Amygdala (tissue), 56 donors: ENCODE measurements around the gene MAPK10.

ENCODE experiments used
- DNase-seq, 56 donors: peaks; one replicate each; lab custom pipeline; 2025; lab: John Stamatoyannopoulos, UW

Gene MAPK10

GRCh38 chr4:86280246-86280645, 79.6 kb downstream of the MAPK10 start:
- DNase-seq: no peak

GRCh38 chr4:86279293-86279960, 80.4 kb downstream of the MAPK10 start:
- DNase-seq: no peak

DNA sequence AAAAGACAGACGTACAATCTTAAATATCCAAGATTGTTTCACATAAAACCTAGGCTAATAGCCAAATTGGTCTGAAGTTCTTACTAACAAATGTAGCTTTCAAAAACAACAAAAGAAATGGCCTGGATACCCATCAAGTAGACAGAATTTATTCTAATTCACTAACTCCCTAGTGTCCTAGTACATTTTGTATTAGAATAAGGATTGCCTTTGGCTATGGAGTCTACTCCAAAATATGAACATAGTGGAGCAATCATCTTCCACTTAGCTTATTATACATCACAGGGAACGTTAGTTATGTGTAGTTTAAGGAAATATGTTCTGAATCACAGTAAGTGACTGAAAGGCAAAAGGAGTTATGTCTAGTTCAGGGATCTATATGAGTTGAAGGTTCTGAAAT, 81.7 kb downstream of the MAPK10 start:
- DNase-seq: no peak

DNA sequence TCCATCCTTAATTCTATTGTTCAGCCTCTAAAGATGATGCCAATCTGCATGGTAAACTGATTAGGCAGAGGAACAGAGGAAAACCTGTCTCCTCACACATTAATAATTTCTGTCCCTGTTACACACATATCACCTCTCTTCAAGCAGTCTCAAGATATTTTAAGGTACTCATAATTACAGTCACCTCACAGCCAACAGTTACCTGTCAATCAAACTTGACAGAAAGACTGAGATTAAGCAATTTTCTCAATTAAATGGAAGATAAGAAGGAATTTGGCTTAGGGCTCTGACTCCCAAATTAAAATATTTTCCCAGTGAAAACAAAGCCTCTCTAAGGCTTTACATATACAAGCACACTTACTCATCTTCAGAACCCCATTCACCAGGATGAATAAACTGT, 85.2 kb downstream of the MAPK10 start:
- DNase-seq: no peak

DNA sequence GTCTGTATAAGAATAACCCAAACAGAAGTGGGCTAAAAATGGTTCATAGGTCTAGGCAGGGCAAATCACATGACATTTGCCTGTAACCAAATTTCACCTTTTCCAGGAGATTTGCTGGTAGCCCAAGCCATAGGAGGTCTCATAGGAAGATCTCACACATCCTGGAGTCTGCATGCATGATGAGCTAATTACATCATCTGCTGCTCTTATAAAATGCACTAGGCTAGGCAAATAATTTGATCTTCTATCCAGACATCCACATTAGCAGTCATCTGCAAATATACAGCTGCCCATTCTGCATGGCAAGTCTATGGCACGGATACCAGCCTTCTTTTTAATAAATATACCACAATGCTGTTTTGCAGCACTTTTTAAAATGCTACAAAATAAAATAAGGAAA, 87.2 kb downstream of the MAPK10 start:
- no peak for DNase-seq

DNA sequence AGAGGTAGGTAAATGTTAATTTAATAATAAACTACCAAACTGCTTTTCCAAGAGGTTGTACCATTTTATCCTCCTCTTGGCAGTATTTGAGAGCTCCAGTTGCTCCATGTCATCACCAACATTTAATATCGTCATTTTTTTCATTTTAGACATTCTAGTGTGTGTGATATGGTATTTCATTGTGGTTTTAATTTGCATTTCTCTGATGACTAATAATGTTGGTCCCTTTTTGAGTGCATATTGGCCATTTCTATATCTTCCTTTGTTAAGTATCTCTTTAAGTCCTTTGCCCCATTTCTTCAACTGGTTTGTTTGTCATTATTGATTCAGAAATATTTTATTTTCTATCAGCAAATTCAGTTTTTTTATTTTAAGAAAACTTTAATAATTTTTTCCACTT, 88.8 kb downstream of the MAPK10 start:
- no peak for DNase-seq

- no peak for DNase-seq
Measured at GRCh38 chr4:86269354-86269753, 90.5 kb downstream of the MAPK10 start.

GRCh38 chr4:86264241-86264640, 95.6 kb downstream of the MAPK10 start:
- DNase-seq: no peak

GRCh38 chr4:86261636-86262035, 98.2 kb downstream of the MAPK10 start:
- DNase-seq: no peak

DNA sequence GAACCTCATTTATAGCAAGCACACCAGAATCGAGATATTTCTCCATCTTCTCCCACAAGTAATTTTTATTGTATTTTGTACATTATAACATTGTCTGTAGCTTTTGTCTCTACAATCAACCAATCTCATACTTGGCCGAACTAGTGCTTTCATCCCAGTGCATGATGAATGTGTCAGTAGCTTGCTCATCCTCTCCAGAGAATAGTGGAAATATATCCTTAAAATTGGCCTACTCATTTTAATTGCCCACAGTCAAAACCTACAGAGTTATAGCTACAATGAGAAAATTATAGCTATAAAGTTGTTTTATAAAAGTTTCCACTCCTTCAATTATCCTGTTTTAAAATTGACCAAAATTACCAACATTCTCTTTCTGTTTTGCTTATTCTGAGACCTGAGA, 103.8 kb downstream of the MAPK10 start:
- DNase-seq: no peak

DNA sequence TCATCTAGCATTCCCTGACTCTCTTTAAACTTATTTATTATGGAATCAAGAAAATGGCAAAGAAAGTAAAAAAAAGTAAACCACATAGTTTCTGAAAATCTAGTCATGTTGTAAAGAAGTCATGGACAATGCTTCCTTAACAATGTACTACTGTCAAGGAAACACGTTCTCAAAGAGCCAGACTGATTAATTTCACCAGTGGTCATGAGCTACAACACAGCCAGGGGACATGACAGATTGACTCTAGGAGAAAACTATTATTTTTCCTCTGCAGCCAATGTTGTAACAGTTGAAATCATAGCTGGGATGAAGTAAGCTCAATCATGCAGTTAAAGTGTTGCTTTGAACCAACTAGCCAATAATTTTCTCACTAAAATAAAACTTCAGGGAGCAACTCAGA, 109.2 kb downstream of the MAPK10 start:
- no peak for DNase-seq

- DNase-seq: no peak
Measured at GRCh38 chr4:86250006-86250405, 109.8 kb downstream of the MAPK10 start.

GRCh38 chr4:86249074-86249473, 110.8 kb downstream of the MAPK10 start:
- peak in 9 of 56 donors; percentile 1 to 31 (median 4) for DNase-seq

- DNase-seq: no peak
Measured at GRCh38 chr4:86247906-86248305, 111.9 kb downstream of the MAPK10 start.

DNA sequence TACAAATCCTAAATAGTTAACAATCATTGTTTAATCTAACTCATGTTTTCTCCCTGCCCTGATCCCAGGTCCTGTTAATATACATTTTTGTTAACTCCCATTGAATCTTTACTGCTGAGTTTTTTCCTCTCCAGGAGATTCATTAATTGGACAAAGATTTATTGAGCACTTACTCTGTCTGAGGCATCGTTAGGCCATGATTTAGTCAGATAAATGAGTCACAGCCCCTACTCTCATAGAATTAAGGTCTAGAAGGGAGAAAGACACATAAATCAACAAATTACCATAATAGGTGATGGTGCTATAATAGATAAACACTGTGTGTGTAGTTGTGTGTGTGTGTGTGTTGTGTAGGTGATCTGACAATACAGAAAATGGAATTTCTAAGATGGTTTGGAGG, 112.5 kb downstream of the MAPK10 start:
- DNase-seq: no peak

- no peak for DNase-seq
Measured at GRCh38 chr4:86243750-86244149, 116.1 kb downstream of the MAPK10 start.

DNA sequence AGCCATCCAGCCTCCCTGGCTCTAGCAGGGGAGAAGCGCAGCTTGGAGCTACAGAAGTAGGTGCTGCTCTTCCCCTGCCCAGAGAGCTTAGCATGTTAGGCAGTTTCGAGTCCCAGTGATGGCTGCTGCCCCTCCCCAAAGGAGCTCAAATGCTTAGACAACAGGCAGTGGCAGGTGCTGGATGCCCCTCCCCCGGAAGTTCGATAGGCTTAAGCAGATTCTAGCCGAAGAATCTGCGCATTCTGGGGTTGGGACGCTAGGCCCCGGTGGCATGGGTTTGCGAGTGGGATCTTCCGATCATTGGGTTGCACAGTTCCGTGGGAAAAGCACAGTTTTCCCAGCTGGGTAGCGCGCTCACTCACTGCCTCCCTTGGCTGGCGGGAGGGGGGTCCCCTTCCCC, 117.2 kb downstream of the MAPK10 start:
- DNase-seq: no peak

DNA sequence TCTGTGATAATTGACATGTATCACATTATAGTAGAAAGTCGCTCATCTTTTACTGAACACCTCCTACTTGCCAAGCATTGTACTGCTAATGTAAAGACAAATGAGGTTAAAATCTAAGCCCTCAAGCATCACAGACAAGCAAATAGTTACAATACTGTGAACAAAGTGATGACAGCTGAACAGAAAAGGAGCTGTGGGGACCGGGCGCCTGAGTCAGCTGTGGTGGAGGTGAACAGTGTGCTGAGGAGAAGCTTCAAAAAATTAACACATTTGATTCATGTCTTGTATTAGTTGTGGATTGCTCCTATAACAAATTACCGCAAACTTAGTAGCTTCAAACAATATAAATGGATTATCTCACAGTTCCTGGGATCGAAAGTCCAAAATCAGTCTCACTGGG, 124.3 kb downstream of the MAPK10 start:
- peak in 1 of 56 donors; percentile 5 for DNase-seq

DNA sequence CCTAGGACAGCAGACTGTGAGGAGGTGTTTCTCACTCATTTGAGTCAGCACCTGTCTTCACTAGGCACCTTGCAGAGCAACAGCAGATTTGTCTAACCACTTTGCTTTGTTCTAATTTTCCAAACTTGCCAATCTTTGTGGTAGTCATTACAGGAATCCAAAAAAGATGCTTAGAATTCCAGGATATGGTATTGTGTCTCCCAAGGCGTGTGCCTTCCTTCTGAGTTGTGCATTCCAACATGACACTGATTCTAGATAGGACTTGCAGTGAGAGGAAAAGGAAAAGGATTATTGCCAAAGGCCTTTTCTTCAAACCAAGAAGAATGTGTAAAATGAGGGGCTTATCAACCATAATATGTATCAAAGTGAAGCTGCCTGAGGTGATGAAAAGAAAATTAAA, 126.2 kb downstream of the MAPK10 start:
- no peak for DNase-seq

DNA sequence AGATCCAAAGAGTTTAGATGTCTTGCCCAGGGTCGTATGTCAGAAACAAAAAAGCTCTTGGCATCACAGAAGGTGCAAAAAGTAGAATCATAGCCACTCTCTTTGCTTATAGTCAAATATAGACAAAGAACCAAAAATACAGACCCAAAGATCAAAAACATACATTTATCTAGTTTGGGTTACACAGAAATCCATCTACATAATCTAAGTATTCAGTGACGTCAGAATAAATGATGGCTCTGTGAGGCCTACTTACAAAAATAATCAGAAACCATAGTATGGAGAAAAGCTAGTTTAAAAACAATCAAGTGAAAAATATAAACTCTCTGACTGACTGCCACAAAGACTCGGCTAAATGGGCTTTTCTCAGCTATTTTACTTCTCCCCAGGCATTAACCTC, 126.8 kb downstream of the MAPK10 start:
- DNase-seq: no peak

- no peak for DNase-seq
Measured at GRCh38 chr4:86223472-86223871, 136.4 kb downstream of the MAPK10 start.

DNA sequence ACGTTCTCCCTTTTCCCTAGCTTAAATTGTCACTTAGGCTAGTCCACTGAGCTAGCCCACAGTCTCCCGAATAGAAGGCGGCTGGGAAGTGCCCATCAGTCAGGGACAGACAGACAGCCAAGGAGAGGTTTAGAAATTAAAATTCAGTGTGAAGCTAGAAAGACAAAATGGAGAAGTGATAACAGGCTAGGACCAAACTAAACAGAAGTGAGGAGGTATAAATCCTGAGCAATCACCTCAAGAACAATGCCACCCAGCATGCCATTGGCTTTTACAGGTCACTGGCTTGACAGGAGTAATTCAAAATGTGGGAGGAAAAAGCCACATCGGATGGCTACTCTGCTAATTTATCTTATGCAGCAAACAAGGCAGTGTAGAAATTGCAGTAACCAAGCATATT, 138.9 kb downstream of the MAPK10 start:
- no peak for DNase-seq

DNA sequence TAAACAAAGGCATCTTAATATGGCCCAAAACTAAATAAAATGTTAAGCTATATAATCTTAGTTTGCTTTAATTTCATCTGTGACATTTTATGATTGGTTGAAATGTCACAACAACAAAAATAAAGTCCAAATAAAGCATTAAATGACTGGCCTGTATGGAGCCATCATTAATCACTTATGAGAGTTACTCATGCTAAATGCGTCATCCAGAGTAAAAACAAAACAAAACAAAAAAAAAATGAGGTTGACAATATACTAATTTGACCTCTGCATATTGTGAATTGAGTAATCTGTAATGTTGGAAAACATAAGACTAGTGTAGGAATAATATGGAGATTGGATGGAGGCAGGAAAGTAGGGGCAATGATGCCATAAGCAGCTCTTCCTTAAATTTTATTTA, 139.7 kb downstream of the MAPK10 start:
- no peak for DNase-seq
